Daoy (cell line): ENCODE measurements around the gene APOL1. TPM values are rescaled to one million over a fixed set of nuclear protein-coding genes. Genes with fewer than 3 reads are reported as not detected.

Experiments used
- DNase-seq: peaks from one replicate; pipeline ENCODE4 v3.0.0-alpha.2; 2015; ENCODE audit warnings: low read depth
- total RNA-seq: library from RNA; depleted of rRNA; stranded (reverse); fragments of >200 nt; shearing (Covaris generic); gene quantifications from 2 replicates; pipeline ENCODE4 v1.2.3, GENCODE V29; 2014

Gene APOL1
- total RNA-seq, 1 experiment from 2014 or later, result 15.2 TPM

DNA sequence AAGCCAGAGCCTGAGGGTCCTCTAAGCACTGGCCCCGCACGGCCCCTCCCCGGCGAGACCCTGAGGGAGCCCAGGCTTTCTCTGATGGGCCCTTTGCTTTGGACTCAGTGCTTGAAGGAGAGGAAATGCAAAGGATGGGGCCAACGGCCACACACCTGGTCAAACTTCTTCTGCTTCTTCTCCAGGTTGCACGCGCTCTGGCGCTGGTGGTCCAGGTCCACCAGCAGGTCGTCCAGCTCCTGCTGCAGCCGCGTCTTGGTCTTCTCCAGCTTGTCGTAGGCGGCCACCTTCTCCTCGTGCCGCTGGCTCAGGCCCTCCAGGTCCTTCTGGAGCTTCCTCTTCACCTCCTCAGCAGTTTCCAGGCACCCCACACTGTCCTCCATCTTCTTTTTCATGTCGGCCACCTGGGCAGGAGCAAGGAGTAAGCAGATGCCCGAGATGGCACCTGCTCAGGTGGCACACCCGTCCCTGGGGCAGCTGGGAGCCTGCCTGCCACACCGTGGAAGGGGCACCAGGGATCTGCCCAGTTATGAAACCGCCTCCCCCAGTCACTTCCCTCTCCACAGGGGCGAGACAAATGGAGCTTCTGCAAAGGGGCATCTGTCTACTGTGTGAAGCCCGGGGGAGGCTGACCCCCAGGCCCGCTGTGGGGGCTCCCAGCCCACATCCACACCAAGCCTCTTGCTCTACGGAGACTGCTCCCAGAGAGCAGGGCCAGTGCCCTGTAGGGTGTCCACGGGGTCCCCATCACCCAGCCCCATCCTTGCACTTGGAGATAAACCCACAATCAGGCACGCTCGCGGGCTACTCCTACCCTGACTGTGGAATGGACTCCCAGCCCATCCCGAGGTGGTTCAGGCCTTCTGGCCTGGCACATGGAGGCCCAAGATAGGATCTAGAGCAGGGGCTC lies 39.2 kb downstream of the APOL1 start:
- DNase-seq, result no peak

DNA sequence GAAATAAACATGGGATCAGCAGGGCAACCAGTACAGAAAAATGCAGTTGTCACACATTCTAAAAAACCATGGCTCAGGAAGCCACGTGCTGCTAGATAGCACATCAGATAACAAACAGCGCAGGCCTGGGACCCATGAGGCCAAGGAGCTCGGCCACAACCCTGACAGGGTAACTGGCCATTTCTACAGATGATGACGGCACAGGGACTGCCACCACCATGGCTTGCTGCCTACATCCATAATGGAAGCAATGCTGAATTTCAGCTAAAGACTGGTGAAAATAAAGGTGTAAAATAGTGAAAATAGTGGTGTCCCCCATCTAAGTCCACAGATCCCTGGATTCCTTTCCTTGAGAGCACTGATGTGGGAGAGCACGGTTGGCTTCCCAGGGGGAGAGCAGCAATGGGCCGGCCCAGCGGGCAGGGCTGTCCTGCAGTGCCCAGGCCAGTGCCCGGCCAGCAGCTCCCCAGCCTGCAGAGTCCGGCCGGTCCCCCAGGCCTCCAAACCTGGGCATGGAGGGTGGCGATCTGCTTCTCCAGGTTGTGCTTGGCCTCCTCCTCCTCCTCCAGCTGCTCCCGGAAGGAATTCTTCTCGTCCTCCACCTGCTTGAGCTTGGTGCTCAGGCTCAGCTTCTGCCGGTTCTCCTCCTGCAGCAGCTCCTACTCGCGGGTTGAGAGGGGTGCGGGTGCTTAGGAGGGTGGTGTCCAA lies 40.0 kb downstream of the APOL1 start:
- no peak for DNase-seq

DNA sequence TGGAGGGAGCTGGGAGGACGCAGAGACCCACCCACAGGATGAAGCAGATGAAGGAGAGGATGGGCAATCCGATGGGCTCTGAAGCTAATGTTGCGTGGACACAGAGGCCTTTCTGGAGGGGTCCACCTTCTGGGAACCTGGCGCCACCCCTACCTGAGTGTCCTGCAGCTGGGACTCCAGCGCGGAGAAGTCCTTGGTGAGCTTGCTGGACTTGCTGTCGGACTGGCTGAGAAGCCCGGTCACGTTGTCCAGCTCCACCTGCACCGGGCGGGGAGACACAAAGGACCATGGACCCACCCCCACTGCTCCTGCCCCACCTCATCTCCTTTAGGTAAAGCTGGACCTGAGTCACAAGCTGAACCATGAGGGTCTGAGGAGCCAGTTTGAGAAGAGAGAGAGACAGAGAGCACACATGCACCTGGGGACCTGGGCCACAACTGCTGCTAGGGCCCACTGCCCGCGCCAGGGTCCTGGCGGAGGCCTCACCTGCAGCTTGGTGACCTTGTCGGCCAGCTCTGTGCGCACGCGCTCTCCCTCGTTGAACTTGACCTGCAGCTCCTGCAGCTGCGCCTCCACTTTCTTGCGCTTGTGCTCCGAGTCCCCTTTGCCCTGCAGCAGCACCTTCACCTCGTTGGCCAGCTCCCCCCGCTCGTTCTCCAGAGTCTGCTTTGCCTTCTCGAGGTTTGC lies 40.8 kb downstream of the APOL1 start:
- no peak for DNase-seq

GRCh38 chr22:36294293-36294620 lies 41.3 kb downstream of the APOL1 start:
- DNase-seq, result no peak

DNA sequence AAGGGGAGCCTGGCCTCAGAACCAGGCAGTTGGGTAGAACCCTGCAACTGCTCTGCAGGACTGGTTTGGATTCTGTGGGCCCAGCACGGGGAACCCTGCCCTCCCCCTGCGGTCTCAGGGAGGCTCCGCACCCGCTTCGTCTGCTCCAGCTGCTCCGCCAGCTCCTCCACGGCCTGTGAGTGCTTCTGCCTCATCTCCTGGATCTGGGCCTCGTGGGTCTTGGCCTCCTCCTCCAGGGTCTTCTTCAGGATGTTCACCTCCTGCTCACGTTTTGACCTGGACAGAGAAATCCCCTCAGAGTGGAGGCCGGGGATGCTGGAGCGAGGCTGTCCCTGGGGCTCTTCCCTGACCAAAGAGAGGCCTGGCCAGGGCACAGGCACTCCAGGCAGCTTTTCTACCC lies 41.9 kb downstream of the APOL1 start:
- DNase-seq, result no peak

DNA sequence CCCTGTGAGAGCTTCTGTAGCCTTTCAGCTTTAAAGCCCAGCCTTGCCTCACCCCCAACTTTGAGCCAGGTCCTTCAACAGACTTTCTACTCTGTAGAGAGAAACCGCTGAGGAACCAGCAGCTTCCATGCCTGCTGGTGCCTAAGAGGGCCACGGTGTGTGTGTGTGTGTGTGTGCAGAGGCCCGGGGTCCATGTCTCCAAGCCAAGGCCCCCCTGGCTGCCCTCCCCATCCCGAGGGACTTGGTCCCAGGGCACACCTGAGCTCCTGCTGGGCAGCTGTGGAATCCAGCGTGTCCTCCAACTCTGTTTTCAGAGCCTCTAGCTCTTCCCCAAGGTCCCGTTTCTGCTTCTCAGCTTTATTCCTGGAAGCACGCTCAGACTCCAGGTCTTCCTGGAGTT lies 42.3 kb downstream of the APOL1 start:
- DNase-seq, result no peak

DNA sequence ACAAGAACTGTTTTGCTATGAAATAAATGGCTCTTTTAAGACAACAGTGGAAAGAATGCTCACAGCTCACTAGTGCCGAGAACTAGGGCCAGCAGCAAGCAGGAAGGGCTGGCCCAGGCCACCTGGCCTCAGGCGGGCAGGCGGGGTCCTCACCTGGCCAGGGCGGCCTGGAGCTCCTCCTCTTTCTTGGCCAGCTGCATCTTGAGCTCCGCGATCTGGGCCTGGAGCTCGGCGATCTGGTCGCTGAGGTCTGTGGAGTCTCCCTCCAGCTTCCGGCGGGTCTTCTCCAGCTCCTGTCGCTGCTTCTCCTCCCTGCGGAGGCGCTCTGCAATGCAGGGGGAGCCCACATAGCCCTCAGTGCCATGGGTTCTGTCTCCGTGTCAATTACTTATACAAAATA lies 43.8 kb downstream of the APOL1 start:
- no peak for DNase-seq

- DNase-seq, result no peak
Observed at GRCh38 chr22:36297568-36297967, 44.6 kb downstream of the APOL1 start.

DNA sequence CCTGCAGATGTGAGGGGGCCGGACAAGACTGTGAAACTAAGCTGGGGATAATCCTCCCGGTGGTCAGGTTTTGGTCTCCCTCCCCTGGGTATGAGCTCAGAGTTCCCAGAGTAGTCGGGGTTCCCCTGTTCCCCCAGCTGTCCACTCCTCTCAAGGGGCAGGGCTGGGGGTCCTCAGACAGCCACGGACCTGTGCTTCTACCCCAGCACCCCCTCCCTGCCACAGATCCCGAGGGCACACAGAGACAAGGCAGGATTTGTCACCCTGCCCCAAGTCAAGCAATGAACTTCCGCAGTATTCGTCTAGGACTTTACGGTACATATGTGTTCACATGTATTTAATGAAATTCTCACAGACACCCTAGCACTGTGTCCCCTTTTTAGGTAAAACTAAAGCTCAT lies 45.2 kb downstream of the APOL1 start:
- DNase-seq, result no peak

- no peak for DNase-seq
Observed at GRCh38 chr22:36298601-36299000, 45.7 kb downstream of the APOL1 start.

DNA sequence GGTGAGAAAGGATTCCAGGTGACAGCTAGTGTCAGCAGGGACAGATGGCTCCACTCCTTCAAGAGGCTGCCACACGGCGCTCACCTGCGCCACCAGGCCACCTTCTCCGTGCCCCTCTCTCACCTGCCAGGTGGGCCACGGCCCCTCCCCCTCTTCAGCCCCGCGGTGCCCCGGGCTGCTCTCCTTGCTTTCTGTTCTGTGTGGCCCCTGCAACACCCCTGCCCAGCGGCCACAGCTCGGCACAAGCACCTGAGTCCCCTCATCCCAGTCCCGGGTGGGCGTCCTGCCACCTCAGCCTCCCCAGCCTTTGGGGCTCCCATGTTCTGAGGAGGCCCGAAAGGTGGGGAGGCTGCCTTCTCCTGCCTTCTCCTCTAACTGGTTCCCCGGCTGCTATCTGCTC lies 46.4 kb downstream of the APOL1 start:
- DNase-seq, result no peak

- DNase-seq, result no peak
Observed at GRCh38 chr22:36299911-36300310, 47.0 kb downstream of the APOL1 start.

DNA sequence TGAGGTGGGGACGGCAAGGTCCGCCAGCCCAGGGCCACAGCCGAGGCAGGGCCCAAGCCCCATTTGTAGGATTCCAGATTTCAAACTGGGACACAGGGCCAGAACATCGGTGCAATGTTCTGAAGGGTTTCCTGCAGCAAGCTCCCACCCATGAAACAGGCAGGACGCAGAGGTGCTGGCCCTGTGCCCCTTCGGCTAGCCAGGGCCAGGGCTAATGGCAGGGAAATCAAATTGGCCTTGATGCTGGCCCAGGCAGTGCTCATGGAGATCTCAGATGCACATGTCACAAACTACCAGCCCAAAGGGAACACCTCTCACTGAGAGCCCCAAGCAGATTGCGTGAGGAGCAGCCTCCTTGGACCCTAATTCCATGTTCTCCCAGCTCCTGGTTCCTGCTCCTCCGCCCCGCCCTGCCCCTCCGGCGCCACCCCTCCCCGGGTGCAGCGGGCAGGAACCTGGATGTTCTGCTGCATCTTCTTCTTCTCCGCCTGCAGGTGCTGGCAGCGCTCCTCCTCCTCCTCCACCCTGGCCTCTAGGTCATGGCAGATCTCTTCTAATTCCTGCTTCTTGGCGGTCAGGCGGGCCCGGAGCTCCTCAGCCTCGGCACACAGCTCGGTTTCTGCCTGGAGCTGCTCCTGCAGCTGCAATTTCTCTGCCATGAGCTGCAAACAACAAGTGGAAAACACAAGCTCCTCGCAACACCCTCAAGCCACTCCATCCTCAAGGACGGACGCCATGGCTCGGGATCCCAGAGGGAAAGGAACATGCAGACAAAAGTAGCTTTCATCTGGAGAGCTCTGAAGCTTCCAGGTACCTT lies 47.7 kb downstream of the APOL1 start:
- no peak for DNase-seq

- peak; percentile 76 for DNase-seq
Observed at GRCh38 chr22:36301384-36301828, 48.5 kb downstream of the APOL1 start.

DNA sequence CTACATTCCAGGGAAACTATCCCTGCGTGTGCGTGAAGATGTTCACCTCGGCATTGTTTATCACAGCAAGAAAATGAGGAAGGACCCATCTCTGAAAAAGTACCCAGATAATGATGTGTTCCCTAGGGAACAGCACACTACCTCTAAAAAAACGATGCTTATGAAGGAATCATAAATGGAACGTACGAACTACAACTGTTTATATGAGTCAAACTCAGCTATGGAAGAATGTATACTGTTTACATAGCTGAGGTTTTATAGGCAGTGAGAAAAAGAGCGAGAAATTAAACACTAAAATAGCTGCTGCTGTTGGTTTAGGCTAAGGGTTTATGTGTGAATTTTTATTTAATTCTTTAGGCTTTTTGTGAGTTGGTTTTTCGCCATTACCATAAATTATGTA lies 48.9 kb downstream of the APOL1 start:
- DNase-seq, result no peak

- no peak for DNase-seq
Observed at GRCh38 chr22:36302439-36303114, 49.6 kb downstream of the APOL1 start.

- no peak for DNase-seq
Observed at GRCh38 chr22:36303115-36303467, 50.2 kb downstream of the APOL1 start.

GRCh38 chr22:36303874-36304273 lies 50.9 kb downstream of the APOL1 start:
- DNase-seq, result no peak

- no peak for DNase-seq
Observed at GRCh38 chr22:36304429-36304828, 51.5 kb downstream of the APOL1 start.

GRCh38 chr22:36305813-36306212 lies 52.9 kb downstream of the APOL1 start:
- DNase-seq, result no peak

DNA sequence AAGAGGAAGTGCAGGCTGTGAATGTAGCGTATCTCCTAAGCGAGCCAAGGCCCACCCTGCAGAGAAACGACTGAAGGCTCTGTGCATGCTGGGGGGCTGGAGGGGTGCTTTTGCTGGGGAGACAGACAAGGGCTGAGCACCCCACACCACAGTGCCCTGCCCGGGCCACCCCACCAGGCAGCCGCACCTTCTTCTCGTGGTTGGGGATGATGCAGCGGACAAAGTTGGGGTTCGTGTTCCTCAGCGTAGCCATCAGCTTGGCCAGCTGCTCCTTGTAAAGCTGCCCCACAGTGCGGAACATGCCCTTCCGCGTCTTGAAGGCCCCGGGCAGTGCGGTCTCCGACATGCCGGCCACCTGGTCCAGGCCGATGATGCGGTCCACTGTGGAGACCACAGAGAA lies 53.3 kb downstream of the APOL1 start:
- no peak for DNase-seq
